ENCODE data around the gene TIMMDC1.

Gene TIMMDC1

GRCh38 chr3:119498186-119499011 lies at the start of gene TIMMDC1:
Gene TIMMDC1 (plus strand): TSS chr3:119498547. CDS start chr3:119498734, 187 bp downstream.
- TF ChIP-seq ZFX (IDR thresholded peaks at IDR 0.05) = peak; percentile 63
- TF ChIP-seq, protein P1, sequence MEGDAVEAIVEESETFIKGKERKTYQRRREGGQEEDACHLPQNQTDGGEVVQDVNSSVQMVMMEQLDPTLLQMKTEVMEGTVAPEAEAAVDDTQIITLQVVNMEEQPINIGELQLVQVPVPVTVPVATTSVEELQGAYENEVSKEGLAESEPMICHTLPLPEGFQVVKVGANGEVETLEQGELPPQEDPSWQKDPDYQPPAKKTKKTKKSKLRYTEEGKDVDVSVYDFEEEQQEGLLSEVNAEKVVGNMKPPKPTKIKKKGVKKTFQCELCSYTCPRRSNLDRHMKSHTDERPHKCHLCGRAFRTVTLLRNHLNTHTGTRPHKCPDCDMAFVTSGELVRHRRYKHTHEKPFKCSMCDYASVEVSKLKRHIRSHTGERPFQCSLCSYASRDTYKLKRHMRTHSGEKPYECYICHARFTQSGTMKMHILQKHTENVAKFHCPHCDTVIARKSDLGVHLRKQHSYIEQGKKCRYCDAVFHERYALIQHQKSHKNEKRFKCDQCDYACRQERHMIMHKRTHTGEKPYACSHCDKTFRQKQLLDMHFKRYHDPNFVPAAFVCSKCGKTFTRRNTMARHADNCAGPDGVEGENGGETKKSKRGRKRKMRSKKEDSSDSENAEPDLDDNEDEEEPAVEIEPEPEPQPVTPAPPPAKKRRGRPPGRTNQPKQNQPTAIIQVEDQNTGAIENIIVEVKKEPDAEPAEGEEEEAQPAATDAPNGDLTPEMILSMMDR (conservative IDR thresholded peaks at IDR 0.05) = no peak
- peak within 1 kb of the TSS; percentile 81 for H3K27ac ChIP-seq

GRCh38 chr3:119453822-119454221 lies 44.5 kb upstream of the TIMMDC1 start:
- no peak overlapping the region for H3K27ac ChIP-seq
- no peak for TF ChIP-seq ZFX (IDR thresholded peaks at IDR 0.05)
- TF ChIP-seq, protein P1 (conservative IDR thresholded peaks at IDR 0.05) = no peak

DNA sequence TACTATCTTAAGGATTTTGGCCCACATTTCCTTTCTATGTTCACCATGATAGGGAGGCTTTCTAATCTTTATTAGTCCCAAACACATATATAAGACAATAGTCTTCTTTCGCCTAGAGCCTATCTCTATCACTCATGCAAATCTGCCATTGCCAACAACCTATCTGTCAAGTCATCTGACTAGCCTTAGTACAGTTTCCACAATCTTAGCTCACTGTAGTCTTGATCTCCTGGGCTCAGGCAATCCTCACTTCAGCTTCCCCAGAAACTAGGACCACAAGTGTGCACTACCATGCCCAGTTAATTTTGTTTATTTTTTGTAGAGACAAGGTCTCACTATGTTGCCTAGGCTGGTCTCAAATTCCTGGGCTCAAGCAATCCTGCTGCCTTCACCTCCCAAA lies 41.9 kb upstream of the TIMMDC1 start:
- no peak overlapping the region for H3K27ac ChIP-seq
- TF ChIP-seq ZFX (IDR thresholded peaks at IDR 0.05) = no peak
- TF ChIP-seq, protein P1 (conservative IDR thresholded peaks at IDR 0.05) = no peak

- TF ChIP-seq, protein P1 (conservative IDR thresholded peaks at IDR 0.05) = no peak
- no peak for TF ChIP-seq ZFX (IDR thresholded peaks at IDR 0.05)
- no peak overlapping the region for H3K27ac ChIP-seq
These were observed 41.1 kb upstream of the TIMMDC1 start for GRCh38 chr3:119457246-119457645.

DNA sequence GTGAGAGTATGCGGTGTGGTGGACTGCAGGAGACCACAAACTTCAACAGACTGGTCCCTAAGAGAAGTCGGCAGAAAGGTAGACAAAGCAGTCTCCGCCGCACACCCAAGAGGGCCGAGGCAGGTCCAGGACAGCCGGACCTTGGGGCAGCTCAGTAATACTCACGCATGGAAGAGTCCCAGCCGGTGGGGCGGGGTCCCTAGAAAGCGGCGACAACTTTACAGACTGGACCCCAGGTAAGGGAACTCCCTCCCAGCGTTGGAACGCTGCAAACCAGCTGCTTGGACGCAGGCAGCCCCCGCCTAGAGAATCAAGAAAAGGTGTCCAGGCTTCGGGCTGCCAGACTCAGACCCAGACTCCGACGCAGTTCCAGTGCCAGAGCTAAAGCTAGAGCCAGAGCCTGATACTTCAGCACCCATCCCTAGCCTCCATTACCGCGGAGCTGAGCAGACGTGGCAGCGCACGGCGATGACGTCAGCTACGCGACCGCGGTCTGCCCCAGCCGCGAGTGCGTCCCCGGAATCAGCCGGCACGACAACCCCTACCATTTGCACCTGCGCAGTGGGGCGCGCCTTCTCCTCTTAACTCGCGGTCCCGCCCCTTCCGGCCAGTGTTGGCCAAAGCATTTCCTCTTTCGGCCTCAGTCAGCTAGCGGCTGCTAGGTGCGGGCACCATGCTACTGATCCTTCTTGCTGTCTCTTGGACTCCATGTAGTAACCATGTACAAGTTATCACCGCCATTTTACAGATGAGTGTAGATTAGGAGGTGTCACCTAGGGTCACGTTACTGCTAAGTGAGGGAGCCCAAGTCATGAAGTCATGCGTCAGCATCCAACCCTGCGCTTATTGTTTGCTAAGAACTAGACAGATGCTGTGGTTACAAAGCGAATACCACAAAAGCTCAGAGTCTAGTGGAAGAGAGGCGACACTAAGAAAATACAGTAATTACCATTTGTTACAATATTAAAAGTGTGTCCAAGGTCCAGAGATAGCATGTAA lies 34.9 kb upstream of the TIMMDC1 start, which contains the start of gene TMEM39A:
Gene TMEM39A (minus strand): TSS at position 445 of the 999 bp plus-strand sequence. CDS start 1,541 bp downstream, outside the sequence.
- TF ChIP-seq, protein P1 (conservative IDR thresholded peaks at IDR 0.05) = no peak
- TF ChIP-seq ZFX (IDR thresholded peaks at IDR 0.05) = no peak
- peak within 1 kb of the TSS; percentile 90 for H3K27ac ChIP-seq

- TF ChIP-seq, protein P1 (conservative IDR thresholded peaks at IDR 0.05) = no peak
- TF ChIP-seq ZFX (IDR thresholded peaks at IDR 0.05) = no peak
- peak overlapping the region; percentile 88; the same call in 1 of the 2 replicates for H3K27ac ChIP-seq
These were observed 30.3 kb upstream of the TIMMDC1 start for GRCh38 chr3:119468041-119468440.

Measured in C4-2B (cell line).